ENCODE data around the gene CD300LF.

Gene CD300LF

DNA sequence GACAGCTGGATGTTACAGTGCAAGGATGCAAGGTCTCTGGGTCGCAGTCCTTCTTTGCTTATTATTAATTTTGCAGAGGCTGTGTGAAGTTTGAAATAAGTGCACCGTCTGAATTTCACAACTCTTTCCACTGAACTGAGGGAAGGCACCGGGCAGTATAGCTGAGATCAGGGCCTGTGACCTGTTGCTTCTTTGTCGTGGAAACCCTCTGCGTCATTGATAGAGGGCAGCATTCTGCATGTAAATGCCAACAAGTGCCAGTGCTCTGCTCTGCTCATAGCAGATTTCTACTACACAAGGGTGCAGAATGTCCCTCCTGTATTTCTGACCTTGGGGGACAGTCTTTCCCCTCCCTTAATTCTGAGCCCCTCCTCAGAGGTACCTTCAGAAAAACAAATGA is 26.0 kb downstream of the CD300LF start:
- no peak for DNase-seq (ENCODE audit: low read depth, low spot score)
- Histone ChIP-seq H3K27me3 (ENCODE audit: insufficient read depth, insufficient read length) (peaks cover 4% of the 10 kb centered on the region), H3K36me3 (ENCODE audit: insufficient read depth, insufficient read length, low read length) (no peaks in the 10 kb centered on the region), H3K4me1 (ENCODE audit: insufficient read depth, insufficient read length) (no peaks in the 10 kb centered on the region), H3K9me3 (ENCODE audit: insufficient read depth, low read length) (no peaks in the 10 kb centered on the region), H3K9ac (ENCODE audit: insufficient read length, low read depth) (no peak overlapping the region), H3K4me3 (ENCODE audit: insufficient read length, low read depth) (no peak overlapping the region)
- no peak for TF ChIP-seq SUZ12 (IDR thresholded peaks at IDR 0.05; ENCODE audit: extremely low read depth, insufficient read depth, insufficient read length)
- no peak for TF ChIP-seq ZNF274 (IDR thresholded peaks at IDR 0.05; ENCODE audit: low read depth, low read length)
- TF ChIP-seq YY1 (IDR thresholded peaks at IDR 0.05; ENCODE audit: insufficient read depth, insufficient read length), result no peak

DNA sequence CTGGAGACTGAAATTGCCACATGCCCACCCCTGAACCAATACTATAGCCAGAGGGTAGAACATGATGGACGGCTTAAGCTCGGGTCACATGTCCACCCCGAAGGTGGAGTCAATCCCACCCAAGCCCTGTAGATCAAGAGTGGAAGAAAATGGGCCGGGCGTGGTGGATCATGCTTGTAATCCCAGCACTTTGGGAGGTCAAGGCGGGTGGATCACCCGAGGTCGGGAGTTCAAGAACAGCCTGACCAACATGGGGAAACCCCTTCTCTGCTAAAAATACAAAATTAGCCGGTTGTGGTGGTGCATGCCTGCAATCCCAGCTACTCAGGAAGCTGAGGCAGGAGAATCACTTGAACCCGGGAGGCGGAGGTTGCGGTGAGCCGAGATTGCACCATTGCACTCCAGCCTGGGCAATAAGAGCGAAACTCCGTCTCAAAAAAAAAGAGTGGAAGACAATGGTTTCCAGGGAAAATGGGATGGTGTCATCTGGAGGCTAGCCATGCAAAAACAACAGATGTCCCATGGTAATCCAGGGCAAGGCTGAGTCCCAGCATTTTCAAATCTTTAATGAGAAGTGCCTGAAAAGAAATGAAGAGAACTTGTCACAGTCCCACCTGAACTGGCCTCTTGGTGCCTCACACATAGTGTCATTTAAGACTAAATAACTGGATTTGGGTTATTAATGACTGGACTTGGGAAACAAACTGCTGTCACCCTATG is 30.1 kb downstream of the CD300LF start:
- H3K9ac ChIP-seq (ENCODE audit: insufficient read length, low read depth), result no peak overlapping the region
- no peak for TF ChIP-seq YY1 (IDR thresholded peaks at IDR 0.05; ENCODE audit: insufficient read depth, insufficient read length)
- no peak for TF ChIP-seq SUZ12 (IDR thresholded peaks at IDR 0.05; ENCODE audit: extremely low read depth, insufficient read depth, insufficient read length)
- TF ChIP-seq ZNF274 (IDR thresholded peaks at IDR 0.05; ENCODE audit: low read depth, low read length), result no peak
- no peaks in the 10 kb centered on the region for H3K9me3 ChIP-seq (ENCODE audit: insufficient read depth, low read length)
- H3K27me3 ChIP-seq (ENCODE audit: insufficient read depth, insufficient read length), result peaks cover 20% of the 10 kb centered on the region
- no peaks in the 10 kb centered on the region for H3K36me3 ChIP-seq (ENCODE audit: insufficient read depth, insufficient read length, low read length)
- H3K4me3 ChIP-seq (ENCODE audit: insufficient read length, low read depth), result no peak overlapping the region
- H3K4me1 ChIP-seq (ENCODE audit: insufficient read depth, insufficient read length), result peaks cover 5% of the 10 kb centered on the region
- DNase-seq (ENCODE audit: low read depth, low spot score), result no peak

DNA sequence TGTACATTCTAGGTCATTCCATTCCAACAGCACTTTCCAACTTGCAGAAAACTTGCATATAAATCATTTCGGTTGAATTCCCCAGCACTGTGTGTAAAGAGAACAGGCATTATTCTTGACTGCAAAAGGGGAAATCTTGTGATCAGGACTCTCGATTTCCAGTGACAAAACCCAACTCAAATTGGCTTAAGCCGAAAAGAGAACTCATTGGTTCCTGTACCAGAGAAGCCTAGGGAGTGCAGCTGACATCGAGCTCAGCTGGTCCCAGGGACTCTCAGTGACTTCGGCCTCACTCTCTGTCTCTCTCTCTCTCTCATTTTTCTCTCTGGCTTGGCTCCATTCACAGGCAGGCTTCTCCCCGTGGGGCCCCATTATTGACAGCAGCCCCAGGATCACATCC is 30.7 kb downstream of the CD300LF start:
- H3K9ac ChIP-seq (ENCODE audit: insufficient read length, low read depth), result no peak overlapping the region
- no peak overlapping the region for H3K4me3 ChIP-seq (ENCODE audit: insufficient read length, low read depth)
- H3K27me3 ChIP-seq (ENCODE audit: insufficient read depth, insufficient read length), result peaks cover 20% of the 10 kb centered on the region
- H3K4me1 ChIP-seq (ENCODE audit: insufficient read depth, insufficient read length), result peaks cover 6% of the 10 kb centered on the region
- H3K36me3 ChIP-seq (ENCODE audit: insufficient read depth, insufficient read length, low read length), result no peaks in the 10 kb centered on the region
- TF ChIP-seq SUZ12 (IDR thresholded peaks at IDR 0.05; ENCODE audit: extremely low read depth, insufficient read depth, insufficient read length) (no peak), ZNF274 (IDR thresholded peaks at IDR 0.05; ENCODE audit: low read depth, low read length) (no peak), YY1 (IDR thresholded peaks at IDR 0.05; ENCODE audit: insufficient read depth, insufficient read length) (no peak)
- no peaks in the 10 kb centered on the region for H3K9me3 ChIP-seq (ENCODE audit: insufficient read depth, low read length)
- no peak for DNase-seq (ENCODE audit: low read depth, low spot score)

DNA sequence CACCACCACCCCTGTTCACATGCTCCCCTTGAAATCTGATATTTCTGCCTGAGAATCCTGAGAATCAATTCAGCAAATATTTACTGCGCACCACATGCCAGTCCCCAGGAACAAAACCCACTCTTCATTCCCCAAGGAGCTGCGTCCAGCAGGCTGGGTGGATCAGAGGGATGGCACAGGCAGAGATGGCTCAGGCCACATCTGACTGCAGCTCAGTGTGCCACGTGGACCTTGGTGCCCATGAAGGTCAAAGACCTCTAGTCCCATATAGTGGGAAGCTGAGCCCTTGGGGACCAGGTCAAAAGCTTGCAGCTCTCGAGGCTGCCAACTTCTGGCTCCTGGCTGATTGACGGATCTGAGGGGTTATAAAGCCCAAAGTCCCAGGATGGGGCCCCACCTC is 31.8 kb downstream of the CD300LF start:
- DNase-seq (ENCODE audit: low read depth, low spot score), result no peak
- no peak overlapping the region for H3K4me3 ChIP-seq (ENCODE audit: insufficient read length, low read depth)
- H3K36me3 ChIP-seq (ENCODE audit: insufficient read depth, insufficient read length, low read length), result no peaks in the 10 kb centered on the region
- no peak overlapping the region for H3K9ac ChIP-seq (ENCODE audit: insufficient read length, low read depth)
- peaks cover 26% of the 10 kb centered on the region for H3K27me3 ChIP-seq (ENCODE audit: insufficient read depth, insufficient read length)
- no peak for TF ChIP-seq ZNF274 (IDR thresholded peaks at IDR 0.05; ENCODE audit: low read depth, low read length)
- no peak for TF ChIP-seq YY1 (IDR thresholded peaks at IDR 0.05; ENCODE audit: insufficient read depth, insufficient read length)
- no peak for TF ChIP-seq SUZ12 (IDR thresholded peaks at IDR 0.05; ENCODE audit: extremely low read depth, insufficient read depth, insufficient read length)
- peaks cover 6% of the 10 kb centered on the region for H3K4me1 ChIP-seq (ENCODE audit: insufficient read depth, insufficient read length)
- no peaks in the 10 kb centered on the region for H3K9me3 ChIP-seq (ENCODE audit: insufficient read depth, low read length)

DNA sequence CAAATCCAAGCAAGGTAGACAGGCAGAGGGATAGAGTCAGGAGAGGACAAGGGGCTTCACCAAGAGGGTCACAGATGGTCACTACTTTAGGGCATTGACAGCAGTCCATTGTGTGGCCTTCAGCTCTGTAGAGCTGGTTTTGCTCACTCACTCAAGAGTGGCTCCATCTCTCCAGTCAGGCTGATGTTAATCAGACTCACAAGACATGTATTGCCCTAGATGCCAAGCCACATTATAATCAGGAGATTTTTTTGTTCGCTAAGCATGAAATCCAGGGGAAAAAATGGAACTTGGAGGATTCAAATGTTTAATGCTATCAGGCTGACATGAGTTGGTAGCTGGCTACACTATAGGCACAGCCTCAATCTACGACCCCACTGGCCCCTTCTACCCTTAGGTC is 32.5 kb downstream of the CD300LF start:
- Histone ChIP-seq H3K36me3 (ENCODE audit: insufficient read depth, insufficient read length, low read length) (no peaks in the 10 kb centered on the region), H3K9me3 (ENCODE audit: insufficient read depth, low read length) (no peaks in the 10 kb centered on the region), H3K27me3 (ENCODE audit: insufficient read depth, insufficient read length) (peaks cover 28% of the 10 kb centered on the region), H3K4me1 (ENCODE audit: insufficient read depth, insufficient read length) (peaks cover 6% of the 10 kb centered on the region), H3K4me3 (ENCODE audit: insufficient read length, low read depth) (no peak overlapping the region), H3K9ac (ENCODE audit: insufficient read length, low read depth) (no peak overlapping the region)
- TF ChIP-seq SUZ12 (IDR thresholded peaks at IDR 0.05; ENCODE audit: extremely low read depth, insufficient read depth, insufficient read length), result no peak
- no peak for TF ChIP-seq ZNF274 (IDR thresholded peaks at IDR 0.05; ENCODE audit: low read depth, low read length)
- no peak for TF ChIP-seq YY1 (IDR thresholded peaks at IDR 0.05; ENCODE audit: insufficient read depth, insufficient read length)
- DNase-seq (ENCODE audit: low read depth, low spot score), result no peak

DNA sequence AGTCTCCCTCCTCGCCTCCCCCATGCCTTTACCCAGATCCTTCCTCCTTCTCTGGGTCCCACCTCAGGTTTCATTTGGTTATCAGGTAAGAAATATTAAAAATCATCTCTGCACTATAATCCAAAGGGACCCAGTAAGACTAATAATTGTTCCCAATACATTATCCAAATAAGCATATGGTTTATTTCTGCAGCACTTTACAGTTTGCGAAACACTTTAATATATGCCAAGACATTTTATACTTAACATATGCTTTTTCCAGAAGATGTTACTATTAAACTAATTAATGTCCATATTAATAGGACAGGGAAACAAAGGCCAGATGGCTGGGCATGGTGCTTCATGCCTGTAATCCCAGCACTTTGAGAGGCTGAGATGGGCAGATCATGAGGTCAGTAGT is 33.3 kb downstream of the CD300LF start:
- peaks cover 4% of the 10 kb centered on the region; the same call in 1 of the 2 replicates for H3K9me3 ChIP-seq (ENCODE audit: insufficient read depth, low read length)
- peaks cover 6% of the 10 kb centered on the region for H3K4me1 ChIP-seq (ENCODE audit: insufficient read depth, insufficient read length)
- H3K9ac ChIP-seq (ENCODE audit: insufficient read length, low read depth), result no peak overlapping the region
- no peak for DNase-seq (ENCODE audit: low read depth, low spot score)
- H3K4me3 ChIP-seq (ENCODE audit: insufficient read length, low read depth), result no peak overlapping the region
- H3K27me3 ChIP-seq (ENCODE audit: insufficient read depth, insufficient read length), result peaks cover 28% of the 10 kb centered on the region
- no peak for TF ChIP-seq YY1 (IDR thresholded peaks at IDR 0.05; ENCODE audit: insufficient read depth, insufficient read length)
- no peak for TF ChIP-seq ZNF274 (IDR thresholded peaks at IDR 0.05; ENCODE audit: low read depth, low read length)
- TF ChIP-seq SUZ12 (IDR thresholded peaks at IDR 0.05; ENCODE audit: extremely low read depth, insufficient read depth, insufficient read length), result no peak
- H3K36me3 ChIP-seq (ENCODE audit: insufficient read depth, insufficient read length, low read length), result no peaks in the 10 kb centered on the region

DNA sequence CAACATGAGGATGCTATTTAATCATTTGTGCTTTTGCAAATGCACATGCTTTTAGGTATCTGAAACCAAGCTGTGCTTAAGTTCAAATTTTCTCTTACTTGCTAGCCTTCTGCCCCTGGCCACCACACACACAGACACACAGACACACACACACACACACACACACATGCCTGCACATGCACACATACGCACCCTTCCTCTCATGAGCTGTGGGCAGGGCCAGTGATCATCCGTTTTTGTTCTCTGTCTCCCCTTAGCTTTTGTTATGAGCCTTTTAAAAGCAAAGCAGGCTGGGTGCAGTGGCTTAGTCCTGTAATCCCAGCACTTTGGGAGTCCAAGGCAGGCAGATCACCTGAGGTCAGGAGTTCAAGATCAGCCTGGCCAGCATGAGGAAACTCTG is 34.2 kb downstream of the CD300LF start:
- peaks cover 28% of the 10 kb centered on the region for H3K27me3 ChIP-seq (ENCODE audit: insufficient read depth, insufficient read length)
- H3K36me3 ChIP-seq (ENCODE audit: insufficient read depth, insufficient read length, low read length), result no peaks in the 10 kb centered on the region
- H3K9ac ChIP-seq (ENCODE audit: insufficient read length, low read depth), result no peak overlapping the region
- H3K9me3 ChIP-seq (ENCODE audit: insufficient read depth, low read length), result peaks cover 13% of the 10 kb centered on the region; the same call in 1 of the 2 replicates
- H3K4me1 ChIP-seq (ENCODE audit: insufficient read depth, insufficient read length), result peaks cover 6% of the 10 kb centered on the region
- H3K4me3 ChIP-seq (ENCODE audit: insufficient read length, low read depth), result no peak overlapping the region
- no peak for DNase-seq (ENCODE audit: low read depth, low spot score)
- TF ChIP-seq ZNF274 (IDR thresholded peaks at IDR 0.05; ENCODE audit: low read depth, low read length), result no peak
- no peak for TF ChIP-seq SUZ12 (IDR thresholded peaks at IDR 0.05; ENCODE audit: extremely low read depth, insufficient read depth, insufficient read length)
- no peak for TF ChIP-seq YY1 (IDR thresholded peaks at IDR 0.05; ENCODE audit: insufficient read depth, insufficient read length)
